Activated T-helper 1 cell treated with anti-CD3 and anti-CD28 coated beads, Interleukin-12 subunit alpha, Interleukin-12 subunit beta, Interleukin-2, Interleukin-4 antibody, amounts not matched to agents 30 ng/mL and 10 ng/mL and 1 ng/mL, durations not matched to agents 14 hours and 24 hours and 36 hours (primary cell): ENCODE data around the gene RAB43. TPM values are rescaled to one million over a fixed set of nuclear protein-coding genes. Genes with fewer than 3 reads are reported as not detected.

Source experiments
- DNase-seq: peaks from one replicate; pipeline ENCODE4 v3.0.0; 2021; ENCODE audit warnings: low spot score
- H3K27ac Mint-ChIP-seq: one replicate; pipeline ENCODE4 v1.8.0; 2021; ENCODE audit warnings: mild to moderate bottlenecking, mixed read lengths
- H3K27me3 Mint-ChIP-seq: one replicate; pipeline ENCODE4 v1.8.0; 2022; ENCODE audit warnings: mild to moderate bottlenecking, moderate library complexity, mixed read lengths; ENCODE audit not compliant: insufficient read depth
- H3K36me3 Mint-ChIP-seq: one replicate; pipeline ENCODE4 v1.8.0; 2021; ENCODE audit warnings: low read depth, mixed read lengths
- H3K4me1 Mint-ChIP-seq: one replicate; pipeline ENCODE4 v1.8.0; 2021; ENCODE audit warnings: low read depth, mixed read lengths
- H3K4me3 Mint-ChIP-seq: one replicate; pipeline ENCODE4 v1.8.0; 2021; ENCODE audit warnings: mild to moderate bottlenecking, moderate library complexity, mixed read lengths
- H3K9me3 Mint-ChIP-seq: one replicate; pipeline ENCODE4 v1.8.0; 2021; ENCODE audit warnings: mixed read lengths
- intact Hi-C: fragments of 100-400 bp; cut with micrococcal nuclease; formaldehyde crosslinking; loops from one replicate; pipeline ENCODE4 v1.15.1; 2024
- total RNA-seq: library from RNA; stranded (reverse); gene quantifications from 2 replicates; pipeline ENCODE4 v1.2.3, GENCODE V29; 2022

RAB43 gene
- total RNA-seq, 1 donor from 2014 or later, result 46.8 TPM

- no peak overlapping the region for H3K27ac Mint-ChIP-seq
- no peaks in the 10 kb centered on the region for H3K36me3 Mint-ChIP-seq
- H3K4me1 Mint-ChIP-seq, result no peaks in the 10 kb centered on the region
- no peaks in the 10 kb centered on the region for H3K9me3 Mint-ChIP-seq
- H3K27me3 Mint-ChIP-seq, result peaks cover 10% of the 10 kb centered on the region
- DNase-seq, result no peak
- intact Hi-C loops, result no loop called here
- no peak overlapping the region for H3K4me3 Mint-ChIP-seq
Observed at GRCh38 chr3:129061023-129061887, 60.3 kb downstream of the RAB43 start.

GRCh38 chr3:129060276-129061022, 61.2 kb downstream of the RAB43 start, which contains the start of gene GP9:
Gene GP9, plus strand, starts transcription at chr3:129060779. Its CDS starts 961 bp downstream, at chr3:129061740.
- H3K36me3 Mint-ChIP-seq, result no peaks in the 10 kb centered on the region
- intact Hi-C loops, result no loop called here
- no peaks in the 10 kb centered on the region for H3K9me3 Mint-ChIP-seq
- no peak for DNase-seq
- H3K27me3 Mint-ChIP-seq, result peaks cover 10% of the 10 kb centered on the region
- no peak within 1 kb of the TSS for H3K27ac Mint-ChIP-seq
- H3K4me1 Mint-ChIP-seq, result no peaks in the 10 kb centered on the region
- no peak within 1 kb of the TSS for H3K4me3 Mint-ChIP-seq

- no peaks in the 10 kb centered on the region for H3K9me3 Mint-ChIP-seq
- H3K36me3 Mint-ChIP-seq, result no peaks in the 10 kb centered on the region
- H3K27ac Mint-ChIP-seq, result no peak overlapping the region
- intact Hi-C loops, result no loop called here
- no peak overlapping the region for H3K4me3 Mint-ChIP-seq
- no peak for DNase-seq
- H3K4me1 Mint-ChIP-seq, result no peaks in the 10 kb centered on the region
- peaks cover 10% of the 10 kb centered on the region for H3K27me3 Mint-ChIP-seq
Observed at GRCh38 chr3:129059311-129059958, 62.2 kb downstream of the RAB43 start.

GRCh38 chr3:129058441-129059200, 63.0 kb downstream of the RAB43 start:
- H3K27ac Mint-ChIP-seq, result no peak overlapping the region
- H3K4me1 Mint-ChIP-seq, result peaks cover 3% of the 10 kb centered on the region
- H3K36me3 Mint-ChIP-seq, result no peaks in the 10 kb centered on the region
- intact Hi-C loops, result no loop called here
- peaks cover 10% of the 10 kb centered on the region for H3K27me3 Mint-ChIP-seq
- DNase-seq, result no peak
- H3K4me3 Mint-ChIP-seq, result no peak overlapping the region
- no peaks in the 10 kb centered on the region for H3K9me3 Mint-ChIP-seq

GRCh38 chr3:129057249-129057648, 64.4 kb downstream of the RAB43 start:
- H3K27ac Mint-ChIP-seq, result no peak overlapping the region
- H3K36me3 Mint-ChIP-seq, result no peaks in the 10 kb centered on the region
- H3K27me3 Mint-ChIP-seq, result peaks cover 10% of the 10 kb centered on the region
- DNase-seq, result no peak
- no peaks in the 10 kb centered on the region for H3K9me3 Mint-ChIP-seq
- intact Hi-C loops, result no loop called here
- H3K4me1 Mint-ChIP-seq, result peaks cover 9% of the 10 kb centered on the region
- H3K4me3 Mint-ChIP-seq, result no peak overlapping the region

GRCh38 chr3:129056451-129057173, 65.0 kb downstream of the RAB43 start:
- Mint-ChIP-seq H3K9me3 (no peaks in the 10 kb centered on the region), H3K36me3 (no peaks in the 10 kb centered on the region), H3K27me3 (peaks cover 10% of the 10 kb centered on the region), H3K4me3 (no peak overlapping the region), H3K4me1 (peaks cover 9% of the 10 kb centered on the region), H3K27ac (no peak overlapping the region)
- DNase-seq, result no peak
- intact Hi-C loops, result no loop called here

GRCh38 chr3:129054605-129055104, 66.9 kb downstream of the RAB43 start:
- Mint-ChIP-seq H3K27me3 (peaks cover 7% of the 10 kb centered on the region), H3K4me3 (no peak overlapping the region), H3K4me1 (peaks cover 9% of the 10 kb centered on the region), H3K9me3 (no peaks in the 10 kb centered on the region), H3K36me3 (no peaks in the 10 kb centered on the region), H3K27ac (no peak overlapping the region)
- intact Hi-C loops, result no loop called here
- DNase-seq, result no peak

GRCh38 chr3:129052675-129053074, 68.9 kb downstream of the RAB43 start:
- Mint-ChIP-seq H3K4me1 (peaks cover 9% of the 10 kb centered on the region), H3K4me3 (no peak overlapping the region), H3K27me3 (peaks cover 14% of the 10 kb centered on the region), H3K36me3 (no peaks in the 10 kb centered on the region), H3K27ac (no peak overlapping the region), H3K9me3 (peaks cover 7% of the 10 kb centered on the region)
- intact Hi-C loops, result loop anchor here (1.0 kb wide), 5 partner anchors 16 to 194 kb away; partner anchors contain the start of gene ISY1
- no peak for DNase-seq

- Mint-ChIP-seq H3K36me3 (no peaks in the 10 kb centered on the region), H3K4me1 (peaks cover 9% of the 10 kb centered on the region), H3K27ac (no peak overlapping the region), H3K27me3 (peaks cover 9% of the 10 kb centered on the region), H3K9me3 (peaks cover 7% of the 10 kb centered on the region), H3K4me3 (no peak overlapping the region)
- DNase-seq, result no peak
- intact Hi-C loops, result no loop called here
Observed at GRCh38 chr3:129051871-129052340, 69.7 kb downstream of the RAB43 start.

- no peak overlapping the region for H3K27ac Mint-ChIP-seq
Observed at GRCh38 chr3:129050556-129051295, 70.9 kb downstream of the RAB43 start.

GRCh38 chr3:129047553-129047839, 74.1 kb downstream of the RAB43 start:
- DNase-seq, result no peak
- intact Hi-C loops, result no loop called here
- Mint-ChIP-seq H3K27ac (no peak overlapping the region), H3K4me3 (no peak overlapping the region), H3K36me3 (no peaks in the 10 kb centered on the region), H3K9me3 (peaks cover 7% of the 10 kb centered on the region), H3K27me3 (peaks cover 23% of the 10 kb centered on the region), H3K4me1 (peaks cover 4% of the 10 kb centered on the region)

More at GRCh38 chr3:129050556-129051295, 70.9 kb downstream of the RAB43 start:
- Mint-ChIP-seq H3K4me1 (peaks cover 9% of the 10 kb centered on the region), H3K36me3 (no peaks in the 10 kb centered on the region), H3K27me3 (peaks cover 8% of the 10 kb centered on the region), H3K4me3 (no peak overlapping the region), H3K9me3 (peaks cover 7% of the 10 kb centered on the region)
- intact Hi-C loops, result no loop called here
- DNase-seq, result no peak
